Measurements from ENCODE around the gene AVPR1B.

AVPR1B gene

GRCh38 chr1:206122686-206123085 is 5.5 kb upstream of the AVPR1B start:
- no peak overlapping the region for H3K4me3 ChIP-seq (replicated peaks in 1 of 2; ENCODE audit: low read depth in 2 of 2, low read length in 2 of 2)
- DNase-seq (ENCODE audit: low read depth in 2 of 2), result no peak
- TF ChIP-seq CTCF (IDR thresholded peaks at IDR 0.05; ENCODE audit: low read depth, low read length), result no peak

GRCh38 chr1:206121269-206121668 is 4.1 kb upstream of the AVPR1B start:
- H3K4me3 ChIP-seq (replicated peaks in 1 of 2; ENCODE audit: low read depth in 2 of 2, low read length in 2 of 2), result no peak overlapping the region
- TF ChIP-seq CTCF (IDR thresholded peaks at IDR 0.05; ENCODE audit: low read depth, low read length), result no peak
- no peak for DNase-seq (ENCODE audit: low read depth in 2 of 2)

GRCh38 chr1:206120406-206120805 is 3.2 kb upstream of the AVPR1B start:
- no peak for DNase-seq (ENCODE audit: low read depth in 2 of 2)
- TF ChIP-seq CTCF (IDR thresholded peaks at IDR 0.05; ENCODE audit: low read depth, low read length), result no peak
- no peak overlapping the region for H3K4me3 ChIP-seq (replicated peaks in 1 of 2; ENCODE audit: low read depth in 2 of 2, low read length in 2 of 2)

- no peak for DNase-seq (ENCODE audit: low read depth in 2 of 2)
- TF ChIP-seq CTCF (IDR thresholded peaks at IDR 0.05; ENCODE audit: low read depth, low read length), result no peak
- H3K4me3 ChIP-seq (replicated peaks in 1 of 2; ENCODE audit: low read depth in 2 of 2, low read length in 2 of 2), result peak overlapping the region in 1 of 2 donors; percentile 15
These were observed 376 bp downstream of the AVPR1B start for GRCh38 chr1:206116873-206117150.

- no peak for DNase-seq (ENCODE audit: low read depth in 2 of 2)
- no peak for TF ChIP-seq CTCF (IDR thresholded peaks at IDR 0.05; ENCODE audit: low read depth, low read length)
- no peak overlapping the region for H3K4me3 ChIP-seq (replicated peaks in 1 of 2; ENCODE audit: low read depth in 2 of 2, low read length in 2 of 2)
These were observed 856 bp downstream of the AVPR1B start for GRCh38 chr1:206116191-206116872.

- no peak overlapping the region for H3K4me3 ChIP-seq (replicated peaks in 1 of 2; ENCODE audit: low read depth in 2 of 2, low read length in 2 of 2)
- DNase-seq (ENCODE audit: low read depth in 2 of 2), result no peak
- no peak for TF ChIP-seq CTCF (IDR thresholded peaks at IDR 0.05; ENCODE audit: low read depth, low read length)
These were observed 1.4 kb downstream of the AVPR1B start for GRCh38 chr1:206115791-206116190.

All from cardiac fibroblast (primary cell).